ENCODE results near the gene KIF7.

- TF ChIP-seq, protein P1, sequence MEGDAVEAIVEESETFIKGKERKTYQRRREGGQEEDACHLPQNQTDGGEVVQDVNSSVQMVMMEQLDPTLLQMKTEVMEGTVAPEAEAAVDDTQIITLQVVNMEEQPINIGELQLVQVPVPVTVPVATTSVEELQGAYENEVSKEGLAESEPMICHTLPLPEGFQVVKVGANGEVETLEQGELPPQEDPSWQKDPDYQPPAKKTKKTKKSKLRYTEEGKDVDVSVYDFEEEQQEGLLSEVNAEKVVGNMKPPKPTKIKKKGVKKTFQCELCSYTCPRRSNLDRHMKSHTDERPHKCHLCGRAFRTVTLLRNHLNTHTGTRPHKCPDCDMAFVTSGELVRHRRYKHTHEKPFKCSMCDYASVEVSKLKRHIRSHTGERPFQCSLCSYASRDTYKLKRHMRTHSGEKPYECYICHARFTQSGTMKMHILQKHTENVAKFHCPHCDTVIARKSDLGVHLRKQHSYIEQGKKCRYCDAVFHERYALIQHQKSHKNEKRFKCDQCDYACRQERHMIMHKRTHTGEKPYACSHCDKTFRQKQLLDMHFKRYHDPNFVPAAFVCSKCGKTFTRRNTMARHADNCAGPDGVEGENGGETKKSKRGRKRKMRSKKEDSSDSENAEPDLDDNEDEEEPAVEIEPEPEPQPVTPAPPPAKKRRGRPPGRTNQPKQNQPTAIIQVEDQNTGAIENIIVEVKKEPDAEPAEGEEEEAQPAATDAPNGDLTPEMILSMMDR (IDR thresholded peaks at IDR 0.05), result no peak
- no peak for TF ChIP-seq POLR2A (IDR thresholded peaks at IDR 0.05)
Measured at GRCh38 chr15:89652666-89653065, 2.6 kb downstream of the KIF7 start.
